A673 (cell line): ENCODE results near the gene VSTM4. TPM values are rescaled to one million over a fixed set of nuclear protein-coding genes. Genes with fewer than 3 reads are reported as not detected.

ENCODE experiments used
- Bru-seq: library from RNA; stranded (reverse); fragments of 400-500 nt; gene quantifications from one replicate; lab custom pipeline; 2021; lab: Mats Ljungman, UMichigan
- BruChase-seq, 2 experiments: library from RNA; stranded (reverse); fragments of 400-500 nt; gene quantifications; one replicate each; lab custom pipeline; 2021; lab: Mats Ljungman, UMichigan
- BruUV-seq: library from RNA; stranded (reverse); fragments of 400-500 nt; replicated peaks from 2 replicates; lab custom pipeline; 2021; lab: Mats Ljungman, UMichigan
- CTCF ChIA-PET: fragments of 300-600 bp; sonication (Branson Sonifier 250); formaldehyde crosslinking; loops from one replicate; lab custom pipeline; 2022; ENCODE audit warnings: antibody characterized with exemption; lab: Charles Lee
- POLR2A ChIA-PET: fragments of 300-600 bp; sonication (Branson Sonifier 250); formaldehyde crosslinking; loops from one replicate; lab custom pipeline; 2022; ENCODE audit warnings: antibody characterized with exemption; ENCODE audit not compliant: low non-redundant PET; lab: Charles Lee
- DNase-seq: peaks from one replicate; pipeline ENCODE4 v3.0.0-alpha.2; 2015; ENCODE audit warnings: low spot score
- H3K27ac ChIP-seq: fragments of 200-600 bp; sonication (generic); 2 replicates; pipeline ENCODE4 v1.5.1; 2016; ENCODE audit warnings: mixed run types, low read depth, mild to moderate bottlenecking, mixed read lengths, antibody characterized with exemption, low read length; ENCODE audit not compliant: poor library complexity, severe bottlenecking
- H3K27me3 ChIP-seq: fragments of 200-600 bp; sonication (generic); replicated peaks from 2 replicates; pipeline ENCODE4 v1.6.1; 2017; ENCODE audit warnings: mixed run types, low read depth, mild to moderate bottlenecking, mixed read lengths, antibody characterized with exemption, low read length; ENCODE audit not compliant: insufficient read depth, poor library complexity
- H3K36me3 ChIP-seq: fragments of 200-600 bp; sonication (generic); 2 replicates; pipeline ENCODE4 v1.6.1; 2016; ENCODE audit warnings: mixed run types, mild to moderate bottlenecking, mixed read lengths, antibody characterized with exemption, low read length; ENCODE audit not compliant: insufficient read depth, poor library complexity, severe bottlenecking
- H3K4me1 ChIP-seq: fragments of 200-600 bp; sonication (generic); 2 replicates; pipeline ENCODE4 v1.6.1; 2017; ENCODE audit warnings: mixed run types, mild to moderate bottlenecking, mixed read lengths, antibody characterized with exemption, low read length; ENCODE audit not compliant: insufficient read depth, poor library complexity, severe bottlenecking
- H3K4me3 ChIP-seq: fragments of 200-600 bp; sonication (generic); 2 replicates; pipeline ENCODE4 v1.5.1; 2016; ENCODE audit warnings: low read depth, mixed run types, mild to moderate bottlenecking, mixed read lengths, low read length; ENCODE audit not compliant: poor library complexity, severe bottlenecking
- H3K9me3 ChIP-seq: fragments of 200-600 bp; sonication (generic); 2 replicates; pipeline ENCODE4 v1.6.1; 2016; ENCODE audit warnings: mixed run types, low read depth, mild to moderate bottlenecking, mixed read lengths, antibody characterized with exemption, low read length; ENCODE audit not compliant: poor library complexity, severe bottlenecking
- EZH2 ChIP-seq: fragments of 200-600 bp; sonication (generic); IDR thresholded peaks from 2 replicates; pipeline ENCODE4 v1.6.1; 2017; ENCODE audit warnings: borderline replicate concordance, low read depth, mild to moderate bottlenecking, mixed read lengths, antibody characterized with exemption, low read length; ENCODE audit not compliant: poor library complexity, severe bottlenecking
- intact Hi-C: fragments of 100-400 bp; cut with micrococcal nuclease; formaldehyde crosslinking; loops from one replicate; pipeline ENCODE4 v1.10.0; 2022; ENCODE audit not compliant: unreplicated experiment
- long read RNA-seq: library from polyadenylated mRNA; stranded (forward); transcript quantifications from one replicate; pipeline ENCODE4 v2.0.0, GENCODE V29; 2022
- total RNA-seq: library from RNA; stranded (reverse); gene quantifications from 2 replicates; pipeline ENCODE4 v1.2.3, GENCODE V29; 2021
- TF ChIP-seq, protein P1 (sequence below): fragments of 300-800, 200-600 bp; sonication (generic); conservative IDR thresholded peaks from 2 replicates; pipeline ENCODE4 v1.5.1; 2017; ENCODE audit warnings: low read depth, mild to moderate bottlenecking, antibody characterized with exemption, low read length, moderate library complexity, mixed read lengths

The VSTM4 gene, protein sequence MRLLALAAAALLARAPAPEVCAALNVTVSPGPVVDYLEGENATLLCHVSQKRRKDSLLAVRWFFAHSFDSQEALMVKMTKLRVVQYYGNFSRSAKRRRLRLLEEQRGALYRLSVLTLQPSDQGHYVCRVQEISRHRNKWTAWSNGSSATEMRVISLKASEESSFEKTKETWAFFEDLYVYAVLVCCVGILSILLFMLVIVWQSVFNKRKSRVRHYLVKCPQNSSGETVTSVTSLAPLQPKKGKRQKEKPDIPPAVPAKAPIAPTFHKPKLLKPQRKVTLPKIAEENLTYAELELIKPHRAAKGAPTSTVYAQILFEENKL
- 0.11 TPM in 2 replicates for total RNA-seq
- percentile 10 among the genes with signal in this experiment for Bru-seq, nascent RNA
- percentile 12 among the genes with signal in this experiment for BruChase-seq, experiment 1, labeled RNA remaining after a 2-hour chase
- BruChase-seq, experiment 2, labeled RNA remaining after a 6-hour chase, result percentile 6 among the genes with signal in this experiment
- long read RNA-seq, partial matches to known transcripts, result 0 of 1 reads
- long read RNA-seq, other reads (novel, unspliced or antisense), result 1 of 1 reads

DNA sequence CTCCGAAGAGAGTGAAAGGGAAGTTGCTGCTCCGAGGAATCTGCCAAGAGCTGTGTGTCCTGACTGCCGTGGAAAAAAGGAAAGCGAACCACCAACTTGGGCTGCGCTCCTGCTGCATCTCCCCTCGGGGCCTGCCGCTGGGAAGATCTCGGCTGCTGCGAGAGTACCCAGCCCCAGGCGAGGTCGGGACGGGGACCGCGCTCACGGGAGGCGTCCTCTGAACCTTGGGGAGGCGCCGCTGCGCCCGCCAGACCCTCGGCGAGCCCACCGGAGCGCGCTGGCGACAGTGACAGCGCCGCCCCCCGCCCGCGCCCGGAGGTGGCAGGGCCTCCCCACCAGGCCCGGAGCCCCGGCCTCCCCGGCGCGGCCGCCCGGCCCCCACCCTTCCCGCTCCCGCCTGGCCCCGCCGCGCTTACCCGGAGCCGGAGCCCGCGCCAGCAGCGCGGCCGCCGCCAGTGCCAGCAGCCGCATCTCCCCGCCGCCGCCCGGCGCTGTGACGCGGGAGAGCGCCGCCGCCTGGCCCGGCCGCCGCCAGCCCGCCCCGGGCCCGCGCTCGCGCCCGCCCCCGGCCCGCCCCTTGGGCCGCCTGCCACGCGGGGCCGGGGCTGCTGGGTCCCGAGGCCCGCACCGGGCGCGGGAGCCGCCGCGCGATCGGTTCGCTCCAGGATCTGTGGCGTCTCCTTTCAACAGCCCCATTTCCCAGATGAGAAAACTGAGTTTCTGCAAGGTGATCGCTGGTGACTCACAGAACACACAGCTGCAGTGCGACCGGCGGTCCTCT, at the start of gene VSTM4:
Gene VSTM4, minus strand, starts transcription at position 508 of the 781 bp plus-strand sequence. Its CDS starts 37 bp downstream, at position 471.
- Histone ChIP-seq H3K27ac (no peak within 1 kb of the TSS), H3K9me3 (no peaks in the 10 kb centered on the region), H3K36me3 (no peaks in the 10 kb centered on the region), H3K4me3 (peak within 1 kb of the TSS; percentile 19), H3K27me3 (peaks cover 48% of the 10 kb centered on the region), H3K4me1 (no peaks in the 10 kb centered on the region)
- POLR2A ChIA-PET, result no interaction called here
- BruUV-seq, result no TSS peak
- intact Hi-C loops, result no loop called here
- CTCF ChIA-PET, result no interaction called here
- DNase-seq, result peak; percentile 10
- TF ChIP-seq, protein P1, sequence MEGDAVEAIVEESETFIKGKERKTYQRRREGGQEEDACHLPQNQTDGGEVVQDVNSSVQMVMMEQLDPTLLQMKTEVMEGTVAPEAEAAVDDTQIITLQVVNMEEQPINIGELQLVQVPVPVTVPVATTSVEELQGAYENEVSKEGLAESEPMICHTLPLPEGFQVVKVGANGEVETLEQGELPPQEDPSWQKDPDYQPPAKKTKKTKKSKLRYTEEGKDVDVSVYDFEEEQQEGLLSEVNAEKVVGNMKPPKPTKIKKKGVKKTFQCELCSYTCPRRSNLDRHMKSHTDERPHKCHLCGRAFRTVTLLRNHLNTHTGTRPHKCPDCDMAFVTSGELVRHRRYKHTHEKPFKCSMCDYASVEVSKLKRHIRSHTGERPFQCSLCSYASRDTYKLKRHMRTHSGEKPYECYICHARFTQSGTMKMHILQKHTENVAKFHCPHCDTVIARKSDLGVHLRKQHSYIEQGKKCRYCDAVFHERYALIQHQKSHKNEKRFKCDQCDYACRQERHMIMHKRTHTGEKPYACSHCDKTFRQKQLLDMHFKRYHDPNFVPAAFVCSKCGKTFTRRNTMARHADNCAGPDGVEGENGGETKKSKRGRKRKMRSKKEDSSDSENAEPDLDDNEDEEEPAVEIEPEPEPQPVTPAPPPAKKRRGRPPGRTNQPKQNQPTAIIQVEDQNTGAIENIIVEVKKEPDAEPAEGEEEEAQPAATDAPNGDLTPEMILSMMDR, result no peak
- no peak for TF ChIP-seq EZH2

- intact Hi-C loops, result loop anchor here (1.0 to 10.0 kb wide), 4 partner anchors 180 to 800 kb away; no protein-coding TSS in a partner anchor
- H3K36me3 ChIP-seq, result no peaks in the 10 kb centered on the region
- H3K9me3 ChIP-seq, result no peaks in the 10 kb centered on the region
- ChIA-PET CTCF (interaction anchor here (1.0 to 1.4 kb wide), 3 partner anchors 190 to 508 kb away, joined by 3 to 11 read pairs (median 4); no protein-coding TSS in a partner anchor), POLR2A (no interaction called here)
- peaks cover 1% of the 10 kb centered on the region for H3K27me3 ChIP-seq
- no peak for TF ChIP-seq EZH2
- TF ChIP-seq, protein P1, result peak; percentile 70
- no TSS peak for BruUV-seq
- H3K27ac ChIP-seq, result no peak overlapping the region
- DNase-seq, result peak; percentile 47
- H3K4me1 ChIP-seq, result no peaks in the 10 kb centered on the region
- no peak overlapping the region for H3K4me3 ChIP-seq
Observed at GRCh38 chr10:49164559-49165188, 49.4 kb upstream of the VSTM4 start.

DNA sequence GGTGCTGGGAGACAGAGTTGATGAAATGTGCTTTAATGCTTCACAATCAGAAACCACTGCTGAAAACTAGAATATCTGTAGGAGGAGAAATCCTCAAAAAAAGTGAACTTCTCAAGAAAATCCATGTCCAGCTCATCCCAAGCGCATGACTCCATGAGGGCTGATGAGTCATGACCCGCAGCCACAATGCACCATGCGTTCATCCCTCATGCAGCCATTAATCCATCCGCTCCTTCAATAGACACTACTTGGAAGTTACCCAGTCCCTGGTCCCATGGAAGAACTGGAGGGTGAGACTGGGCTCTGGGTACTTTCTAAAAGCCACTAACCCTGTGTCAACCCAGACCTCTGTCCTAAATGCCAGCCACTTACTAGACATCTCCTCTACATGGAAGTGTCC, 48.4 kb upstream of the VSTM4 start:
- H3K4me3 ChIP-seq, result no peak overlapping the region
- H3K27me3 ChIP-seq, result peaks cover 11% of the 10 kb centered on the region
- BruUV-seq, result no TSS peak
- H3K9me3 ChIP-seq, result no peaks in the 10 kb centered on the region
- no peaks in the 10 kb centered on the region for H3K36me3 ChIP-seq
- H3K27ac ChIP-seq, result no peak overlapping the region
- no peaks in the 10 kb centered on the region for H3K4me1 ChIP-seq
- no peak for DNase-seq
- intact Hi-C loops, result loop anchor here (1.0 to 10.0 kb wide), 4 partner anchors 179 to 799 kb away; no protein-coding TSS in a partner anchor
- POLR2A ChIA-PET, result no interaction called here
- TF ChIP-seq, protein P1, result no peak
- TF ChIP-seq EZH2, result no peak
- CTCF ChIA-PET, result interaction anchor here (1.1 to 1.4 kb wide), 2 partner anchors 189 to 505 kb away, joined by 3 to 11 read pairs; no protein-coding TSS in a partner anchor
